ENCODE data around the gene NOC4L.

- TF ChIP-seq CTCF (IDR thresholded peaks at IDR 0.05) (no peak), IRF2 (CRISPR knock-in tag; IDR thresholded peaks at IDR 0.05; ENCODE audit: borderline replicate concordance, low read depth) (no peak), ATF1 (CRISPR knock-in tag; IDR thresholded peaks at IDR 0.05) (no peak), FOXP1 (CRISPR knock-in tag; IDR thresholded peaks at IDR 0.05; ENCODE audit: borderline replicate concordance) (no peak), ZNF512 (CRISPR knock-in tag; IDR thresholded peaks at IDR 0.05; ENCODE audit: borderline replicate concordance) (no peak), ATF3 (CRISPR knock-in tag; conservative IDR thresholded peaks at IDR 0.05) (no peak), USF2 (CRISPR knock-in tag; IDR thresholded peaks at IDR 0.05) (no peak), TCF7 (CRISPR knock-in tag; IDR thresholded peaks at IDR 0.05; ENCODE audit: low read depth) (no peak), MAX (CRISPR knock-in tag; IDR thresholded peaks at IDR 0.05) (no peak), ATF2 (CRISPR knock-in tag; IDR thresholded peaks at IDR 0.05; ENCODE audit: borderline replicate concordance, low read depth) (no peak), CBFB (CRISPR knock-in tag; IDR thresholded peaks at IDR 0.05; ENCODE audit: low read depth) (no peak)
Observed at GRCh38 chr12:132172619-132173018, 28.4 kb downstream of the NOC4L start.
